ENCODE data around the gene KRT26. TPM values are rescaled to one million over a fixed set of nuclear protein-coding genes. Genes with fewer than 3 reads are reported as not detected.

KRT26 gene
- total RNA-seq, 1 donor: not detected

DNA sequence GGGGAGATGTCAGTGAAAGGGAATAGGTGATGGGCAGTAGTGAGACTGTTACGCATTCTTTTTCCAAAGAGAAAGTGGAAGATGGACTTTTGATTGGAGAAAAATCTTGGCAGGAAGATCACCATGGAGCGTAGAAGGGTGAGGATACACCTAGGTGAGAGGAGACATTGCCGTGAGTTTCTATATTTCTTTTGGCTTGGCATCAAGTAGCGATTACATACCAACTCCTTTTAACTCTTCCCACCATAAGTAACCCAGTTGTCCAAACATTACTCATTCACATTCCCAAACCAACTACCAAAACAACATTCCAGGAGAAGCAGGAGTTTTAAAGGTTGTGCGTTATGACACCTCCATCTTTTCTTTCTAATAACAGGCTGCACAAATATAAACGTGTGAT is 38.5 kb upstream of the KRT26 start:
- peak overlapping the region; percentile 25 for H3K4me2 ChIP-seq (ENCODE audit: insufficient read depth, low read length)
- no peaks in the 10 kb centered on the region for H3K9me3 ChIP-seq (ENCODE audit: low read depth, low read length)
- H3K36me3 ChIP-seq (ENCODE audit: insufficient read depth, low read length): no peaks in the 10 kb centered on the region
- peak overlapping the region; percentile 4 for H3K4me3 ChIP-seq (ENCODE audit: insufficient read depth, low read length)
- H3K27ac ChIP-seq (ENCODE audit: low read depth, low read length): no peak overlapping the region
- H2AFZ ChIP-seq (ENCODE audit: low read length): peak overlapping the region; percentile 19
- H3K79me2 ChIP-seq (ENCODE audit: insufficient read depth, low read length): no peaks in the 10 kb centered on the region
- no peaks in the 10 kb centered on the region for H4K20me1 ChIP-seq (ENCODE audit: insufficient read depth, low read length)
- TF ChIP-seq, protein P1, sequence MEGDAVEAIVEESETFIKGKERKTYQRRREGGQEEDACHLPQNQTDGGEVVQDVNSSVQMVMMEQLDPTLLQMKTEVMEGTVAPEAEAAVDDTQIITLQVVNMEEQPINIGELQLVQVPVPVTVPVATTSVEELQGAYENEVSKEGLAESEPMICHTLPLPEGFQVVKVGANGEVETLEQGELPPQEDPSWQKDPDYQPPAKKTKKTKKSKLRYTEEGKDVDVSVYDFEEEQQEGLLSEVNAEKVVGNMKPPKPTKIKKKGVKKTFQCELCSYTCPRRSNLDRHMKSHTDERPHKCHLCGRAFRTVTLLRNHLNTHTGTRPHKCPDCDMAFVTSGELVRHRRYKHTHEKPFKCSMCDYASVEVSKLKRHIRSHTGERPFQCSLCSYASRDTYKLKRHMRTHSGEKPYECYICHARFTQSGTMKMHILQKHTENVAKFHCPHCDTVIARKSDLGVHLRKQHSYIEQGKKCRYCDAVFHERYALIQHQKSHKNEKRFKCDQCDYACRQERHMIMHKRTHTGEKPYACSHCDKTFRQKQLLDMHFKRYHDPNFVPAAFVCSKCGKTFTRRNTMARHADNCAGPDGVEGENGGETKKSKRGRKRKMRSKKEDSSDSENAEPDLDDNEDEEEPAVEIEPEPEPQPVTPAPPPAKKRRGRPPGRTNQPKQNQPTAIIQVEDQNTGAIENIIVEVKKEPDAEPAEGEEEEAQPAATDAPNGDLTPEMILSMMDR (IDR thresholded peaks at IDR 0.05; ENCODE audit: extremely low read depth, low read depth, low read length): no peak
- peaks cover 18% of the 10 kb centered on the region for H3K4me1 ChIP-seq (ENCODE audit: insufficient read depth, low read length)
- H3K27me3 ChIP-seq (ENCODE audit: insufficient read depth, low read length): no peaks in the 10 kb centered on the region
- DNase-seq (ENCODE audit: insufficient read length, low spot score, missing footprints): peak; percentile 78

DNA sequence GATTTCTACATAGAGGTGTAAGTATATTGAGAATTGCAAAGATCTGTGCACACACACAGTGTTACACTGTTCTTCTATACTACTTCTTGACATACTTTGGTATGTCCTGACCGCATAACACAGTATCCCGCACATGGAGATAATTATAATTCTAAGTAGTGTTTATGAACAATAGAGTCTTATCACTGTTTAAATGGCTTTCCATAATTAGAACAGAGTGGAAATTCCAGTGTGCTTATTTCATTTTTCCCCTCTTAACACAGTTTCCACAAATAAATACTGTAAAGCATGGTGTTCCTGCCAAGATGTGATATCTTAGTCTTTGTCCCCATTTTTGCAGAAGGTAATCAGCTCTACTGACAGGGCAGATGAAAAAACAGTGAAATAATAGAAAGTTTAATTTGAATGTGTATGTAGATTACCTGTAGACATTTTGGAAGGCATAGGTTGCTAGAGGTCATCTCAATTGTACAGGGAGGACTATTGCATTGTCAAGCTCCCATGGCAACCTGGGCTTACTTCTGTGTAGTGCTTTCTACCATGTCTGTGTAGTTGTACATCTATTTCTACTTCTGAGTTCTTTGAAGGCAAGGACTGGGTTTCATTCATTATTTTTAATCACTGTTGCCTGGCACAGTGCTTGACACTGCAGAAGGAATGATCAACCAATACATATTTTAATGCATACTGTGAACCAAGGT is 37.9 kb upstream of the KRT26 start:
- Histone ChIP-seq H2AFZ (ENCODE audit: low read length) (no peak overlapping the region), H3K36me3 (ENCODE audit: insufficient read depth, low read length) (no peaks in the 10 kb centered on the region), H3K79me2 (ENCODE audit: insufficient read depth, low read length) (no peaks in the 10 kb centered on the region), H4K20me1 (ENCODE audit: insufficient read depth, low read length) (no peaks in the 10 kb centered on the region), H3K4me1 (ENCODE audit: insufficient read depth, low read length) (peaks cover 18% of the 10 kb centered on the region), H3K9me3 (ENCODE audit: low read depth, low read length) (no peaks in the 10 kb centered on the region), H3K27me3 (ENCODE audit: insufficient read depth, low read length) (no peaks in the 10 kb centered on the region), H3K4me2 (ENCODE audit: insufficient read depth, low read length) (peak overlapping the region; percentile 25), H3K27ac (ENCODE audit: low read depth, low read length) (peak overlapping the region; percentile 12), H3K4me3 (ENCODE audit: insufficient read depth, low read length) (no peak overlapping the region)
- DNase-seq (ENCODE audit: insufficient read length, low spot score, missing footprints): no peak
- TF ChIP-seq, protein P1 (IDR thresholded peaks at IDR 0.05; ENCODE audit: extremely low read depth, low read depth, low read length): no peak

DNA sequence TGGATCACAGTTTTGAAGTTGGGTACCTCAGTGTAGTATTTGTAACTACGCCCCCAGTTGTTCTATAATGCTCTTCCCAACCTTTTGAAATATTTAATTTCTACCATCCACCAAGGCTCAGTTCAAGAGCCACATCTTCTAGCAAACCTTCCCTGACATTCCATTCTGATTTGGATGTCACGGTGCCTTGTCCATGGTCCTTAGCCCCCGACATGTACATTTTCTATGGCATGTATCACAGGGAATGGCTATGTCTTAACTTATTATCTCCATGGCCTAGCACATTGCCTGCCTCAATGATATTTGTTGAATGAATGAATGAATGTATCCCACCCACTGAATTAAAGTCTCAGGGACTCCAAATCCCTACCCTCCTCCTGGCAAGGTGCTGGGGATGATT is 34.1 kb upstream of the KRT26 start:
- H3K27me3 ChIP-seq (ENCODE audit: insufficient read depth, low read length): peaks cover under 1% of the 10 kb centered on the region
- H3K4me2 ChIP-seq (ENCODE audit: insufficient read depth, low read length): no peak overlapping the region
- no peak overlapping the region for H3K27ac ChIP-seq (ENCODE audit: low read depth, low read length)

DNA sequence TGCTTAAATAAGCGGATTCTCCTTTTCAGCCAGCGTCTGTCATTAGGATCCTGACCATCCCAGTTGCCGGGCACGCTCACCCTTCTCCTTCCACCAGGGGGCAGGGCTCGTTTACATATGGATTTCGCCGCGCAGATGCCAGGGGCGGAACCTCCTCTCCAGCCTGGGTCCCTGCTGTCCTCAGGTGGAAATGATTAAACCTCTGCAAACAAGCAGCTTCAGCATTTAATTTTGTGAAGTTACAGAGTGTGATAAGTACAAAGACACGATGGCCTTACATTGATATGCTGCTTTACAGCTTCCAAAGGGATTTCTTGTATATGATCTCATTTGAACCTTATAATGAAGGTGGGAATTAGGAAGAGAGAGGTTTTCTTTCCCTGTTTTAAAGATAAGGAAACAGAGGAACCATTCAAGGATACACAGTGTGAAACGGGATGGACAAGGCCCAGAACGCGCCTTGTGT is 31.6 kb upstream of the KRT26 start:
- Histone ChIP-seq H3K9me3 (ENCODE audit: low read depth, low read length) (no peaks in the 10 kb centered on the region), H3K27ac (ENCODE audit: low read depth, low read length) (no peak overlapping the region), H4K20me1 (ENCODE audit: insufficient read depth, low read length) (no peaks in the 10 kb centered on the region), H3K4me3 (ENCODE audit: insufficient read depth, low read length) (no peak overlapping the region), H2AFZ (ENCODE audit: low read length) (no peak overlapping the region), H3K4me2 (ENCODE audit: insufficient read depth, low read length) (no peak overlapping the region), H3K27me3 (ENCODE audit: insufficient read depth, low read length) (peaks cover 16% of the 10 kb centered on the region), H3K4me1 (ENCODE audit: insufficient read depth, low read length) (no peaks in the 10 kb centered on the region), H3K79me2 (ENCODE audit: insufficient read depth, low read length) (no peaks in the 10 kb centered on the region), H3K36me3 (ENCODE audit: insufficient read depth, low read length) (no peaks in the 10 kb centered on the region)
- DNase-seq (ENCODE audit: insufficient read length, low spot score, missing footprints): peak; percentile 87
- TF ChIP-seq, protein P1 (IDR thresholded peaks at IDR 0.05; ENCODE audit: extremely low read depth, low read depth, low read length): peak; percentile 96

More for the DNA sequence above, 34.1 kb upstream of the KRT26 start:
- no peaks in the 10 kb centered on the region for H3K36me3 ChIP-seq (ENCODE audit: insufficient read depth, low read length)
- H2AFZ ChIP-seq (ENCODE audit: low read length): no peak overlapping the region
- H4K20me1 ChIP-seq (ENCODE audit: insufficient read depth, low read length): no peaks in the 10 kb centered on the region
- H3K4me1 ChIP-seq (ENCODE audit: insufficient read depth, low read length): peaks cover 17% of the 10 kb centered on the region
- no peaks in the 10 kb centered on the region for H3K9me3 ChIP-seq (ENCODE audit: low read depth, low read length)
- no peaks in the 10 kb centered on the region for H3K79me2 ChIP-seq (ENCODE audit: insufficient read depth, low read length)
- TF ChIP-seq, protein P1 (IDR thresholded peaks at IDR 0.05; ENCODE audit: extremely low read depth, low read depth, low read length): no peak
- H3K4me3 ChIP-seq (ENCODE audit: insufficient read depth, low read length): no peak overlapping the region
- DNase-seq (ENCODE audit: insufficient read length, low spot score, missing footprints): no peak

Data from osteoblast (primary cell).